GM13977 (cell line): Measurements from ENCODE around the gene ADI1.

ENCODE experiments used
- DNase-seq: peaks from one replicate; pipeline ENCODE4 v3.0.0; 2012; ENCODE audit warnings: low spot score
- CTCF ChIP-seq: IDR thresholded peaks from 2 replicates; pipeline ENCODE4 v1.5.1; 2012; ENCODE audit warnings: mild to moderate bottlenecking, control low read depth; ENCODE audit not compliant: insufficient read depth; ENCODE audit errors: extremely low read depth, missing control alignments
- in situ Hi-C: fragments of 300-500 bp; cut with MboI; formaldehyde crosslinking; loops from one replicate; pipeline ENCODE4 v1.12.0; 2022; ENCODE audit warnings: low sequenced_read_pairs, low pct_unique_long_range_greater_than_20kb, mixed read lengths, inconsistent platforms; ENCODE audit not compliant: unreplicated experiment

Gene ADI1

GRCh38 chr2:3536682-3537632 is 17.6 kb upstream of the ADI1 start:
- DNase-seq, result no peak
- peak; percentile 7 for TF ChIP-seq CTCF
- in situ Hi-C loops, result no loop called here

- DNase-seq, result peak; percentile 49
- TF ChIP-seq CTCF, result no peak
- in situ Hi-C loops, result no loop called here
Observed at GRCh38 chr2:3535794-3536681, 16.7 kb upstream of the ADI1 start.

- in situ Hi-C loops, result no loop called here
- no peak for TF ChIP-seq CTCF
- no peak for DNase-seq
Observed at GRCh38 chr2:3535467-3535793, 16.1 kb upstream of the ADI1 start.

GRCh38 chr2:3534251-3534814 is 15.0 kb upstream of the ADI1 start:
- no peak for TF ChIP-seq CTCF
- no peak for DNase-seq
- in situ Hi-C loops, result no loop called here

GRCh38 chr2:3533836-3534235 is 14.5 kb upstream of the ADI1 start:
- DNase-seq, result no peak
- no peak for TF ChIP-seq CTCF
- in situ Hi-C loops, result no loop called here

GRCh38 chr2:3532941-3533340 is 13.6 kb upstream of the ADI1 start:
- no peak for DNase-seq
- in situ Hi-C loops, result no loop called here
- TF ChIP-seq CTCF, result no peak
